ENCODE data around the gene KCTD21. TPM values are rescaled to one million over a fixed set of nuclear protein-coding genes. Genes with fewer than 3 reads are reported as not detected.

The KCTD21 gene
- total RNA-seq, 1 experiment from 2014 or later, result 1.8 TPM

DNA sequence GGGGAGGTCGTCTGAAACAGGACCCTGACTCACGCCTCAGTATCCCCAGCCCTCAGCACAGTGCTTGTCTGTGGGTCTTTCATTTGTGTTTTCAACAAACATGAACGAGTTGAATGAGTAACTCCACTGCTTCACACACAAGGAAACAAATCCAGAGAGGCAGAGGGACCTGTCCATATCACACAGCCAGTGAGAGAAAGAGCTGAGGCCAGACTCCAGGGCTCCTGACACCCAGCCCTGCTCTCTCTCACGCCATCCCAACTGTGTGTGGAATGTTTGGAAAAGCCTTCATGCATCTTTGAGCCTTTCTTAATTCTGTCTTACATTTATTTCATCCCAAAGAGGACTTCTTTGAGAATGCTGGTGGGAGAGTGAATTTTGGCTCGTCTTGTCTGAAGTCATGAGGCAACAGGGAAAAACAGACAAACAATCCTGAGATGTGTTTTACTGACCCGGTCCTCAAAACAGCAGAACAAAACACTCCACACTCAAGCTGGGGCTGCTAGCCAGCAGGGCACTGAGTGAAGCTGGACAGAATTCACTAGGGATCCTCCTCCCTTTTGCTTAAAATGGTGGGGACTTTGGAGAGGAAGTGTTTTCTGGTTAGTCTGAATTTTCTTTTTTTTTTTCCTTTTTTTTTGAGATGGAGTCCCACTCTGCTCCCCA is 29.3 kb downstream of the KCTD21 start:
- H3K4me2 ChIP-seq (ENCODE audit: low read depth, low read length, poor library complexity, severe bottlenecking), result no peak overlapping the region
- no peak overlapping the region for H3K9ac ChIP-seq (ENCODE audit: low read length)
- no peaks in the 10 kb centered on the region for H3K79me2 ChIP-seq (ENCODE audit: low read length)
- H3K27ac ChIP-seq (ENCODE audit: low read length), result no peak overlapping the region
- no peak for DNase-seq
- no peak overlapping the region for H3K4me3 ChIP-seq (ENCODE audit: low read length)
- no peaks in the 10 kb centered on the region for H3K9me2 ChIP-seq (replicated peaks; ENCODE audit: insufficient read depth, low read length)
- H3K9me3 ChIP-seq (ENCODE audit: low read length), result no peaks in the 10 kb centered on the region
- H4K20me1 ChIP-seq (ENCODE audit: insufficient read depth, low read depth, low read length), result no peaks in the 10 kb centered on the region
- H3K4me1 ChIP-seq (ENCODE audit: low read length), result no peaks in the 10 kb centered on the region
- no peak overlapping the region for H2AFZ ChIP-seq (ENCODE audit: low read length)
- H3K27me3 ChIP-seq (ENCODE audit: low read length), result no peaks in the 10 kb centered on the region
- no peaks in the 10 kb centered on the region for H3K36me3 ChIP-seq (ENCODE audit: insufficient read depth, low read length)

DNA sequence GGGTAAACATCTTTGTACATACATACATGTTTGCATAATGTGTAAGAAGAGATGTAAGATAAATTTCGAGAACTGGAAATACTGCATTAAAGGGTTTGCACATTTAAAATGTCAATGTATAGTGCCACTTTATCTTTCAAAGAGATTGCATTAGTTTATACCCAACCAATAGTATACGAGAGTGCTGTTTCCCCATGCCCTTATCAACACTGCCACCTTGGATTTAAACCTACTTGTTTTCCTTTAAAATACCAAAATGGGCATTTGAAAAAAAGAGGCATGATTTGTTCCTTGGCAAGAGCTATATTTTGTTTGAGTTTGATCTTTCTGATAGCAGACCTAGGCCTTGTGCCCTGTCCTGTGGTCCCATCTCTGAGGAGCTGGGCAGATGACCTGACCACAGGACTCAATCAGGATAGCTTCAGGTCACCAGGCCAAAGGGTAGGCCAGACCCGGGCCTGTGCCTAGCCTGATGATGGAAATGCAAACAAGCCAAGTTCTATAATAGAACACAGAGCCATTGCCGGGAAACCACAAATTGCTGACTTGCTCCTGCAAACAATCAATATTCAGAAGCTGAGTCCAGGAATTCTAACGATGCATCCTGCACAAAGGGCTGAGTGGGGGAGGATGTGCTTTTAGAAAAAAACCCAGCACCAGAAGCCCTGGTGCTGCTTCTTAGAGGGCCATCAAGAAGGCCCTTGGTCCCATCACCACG is 32.1 kb downstream of the KCTD21 start:
- no peaks in the 10 kb centered on the region for H3K9me2 ChIP-seq (replicated peaks; ENCODE audit: insufficient read depth, low read length)
- no peak overlapping the region for H3K27ac ChIP-seq (ENCODE audit: low read length)
- H3K79me2 ChIP-seq (ENCODE audit: low read length), result no peaks in the 10 kb centered on the region
- H3K9me3 ChIP-seq (ENCODE audit: low read length), result no peaks in the 10 kb centered on the region
- no peak overlapping the region for H3K4me3 ChIP-seq (ENCODE audit: low read length)
- no peak overlapping the region for H2AFZ ChIP-seq (ENCODE audit: low read length)
- H3K9ac ChIP-seq (ENCODE audit: low read length), result no peak overlapping the region
- H3K36me3 ChIP-seq (ENCODE audit: insufficient read depth, low read length), result no peaks in the 10 kb centered on the region
- no peaks in the 10 kb centered on the region for H3K4me1 ChIP-seq (ENCODE audit: low read length)
- no peak overlapping the region for H3K4me2 ChIP-seq (ENCODE audit: low read depth, low read length, poor library complexity, severe bottlenecking)
- no peaks in the 10 kb centered on the region for H3K27me3 ChIP-seq (ENCODE audit: low read length)
- no peaks in the 10 kb centered on the region for H4K20me1 ChIP-seq (ENCODE audit: insufficient read depth, low read depth, low read length)
- no peak for DNase-seq

DNA sequence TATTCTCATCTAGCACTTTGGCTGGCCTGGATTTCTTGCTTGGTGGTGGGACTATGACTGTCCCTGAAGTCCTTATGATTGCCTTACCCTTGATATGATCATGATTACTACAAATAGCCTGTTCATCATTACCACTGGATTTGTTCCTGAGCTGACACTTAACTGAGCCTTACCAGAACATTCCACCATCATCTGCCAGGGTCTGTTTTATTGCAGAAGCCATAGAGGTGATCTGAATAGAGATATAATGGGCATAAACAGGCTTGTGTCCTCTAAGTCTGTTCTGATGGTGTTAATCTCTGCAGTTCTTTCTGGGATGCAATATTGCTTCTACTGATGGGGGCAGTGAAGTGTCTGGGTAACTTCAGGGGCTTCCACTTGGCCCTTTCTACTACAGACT is 36.6 kb downstream of the KCTD21 start:
- H3K9me2 ChIP-seq (replicated peaks; ENCODE audit: insufficient read depth, low read length), result no peaks in the 10 kb centered on the region
- H3K4me2 ChIP-seq (ENCODE audit: low read depth, low read length, poor library complexity, severe bottlenecking), result no peak overlapping the region
- H3K36me3 ChIP-seq (ENCODE audit: insufficient read depth, low read length), result no peaks in the 10 kb centered on the region
- H3K27me3 ChIP-seq (ENCODE audit: low read length), result no peaks in the 10 kb centered on the region
- DNase-seq, result no peak
- no peak overlapping the region for H3K9ac ChIP-seq (ENCODE audit: low read length)
- H4K20me1 ChIP-seq (ENCODE audit: insufficient read depth, low read depth, low read length), result no peaks in the 10 kb centered on the region
- no peaks in the 10 kb centered on the region for H3K79me2 ChIP-seq (ENCODE audit: low read length)
- no peak overlapping the region for H2AFZ ChIP-seq (ENCODE audit: low read length)
- H3K9me3 ChIP-seq (ENCODE audit: low read length), result no peaks in the 10 kb centered on the region
- H3K27ac ChIP-seq (ENCODE audit: low read length), result no peak overlapping the region
- H3K4me3 ChIP-seq (ENCODE audit: low read length), result no peak overlapping the region
- H3K4me1 ChIP-seq (ENCODE audit: low read length), result no peaks in the 10 kb centered on the region

DNA sequence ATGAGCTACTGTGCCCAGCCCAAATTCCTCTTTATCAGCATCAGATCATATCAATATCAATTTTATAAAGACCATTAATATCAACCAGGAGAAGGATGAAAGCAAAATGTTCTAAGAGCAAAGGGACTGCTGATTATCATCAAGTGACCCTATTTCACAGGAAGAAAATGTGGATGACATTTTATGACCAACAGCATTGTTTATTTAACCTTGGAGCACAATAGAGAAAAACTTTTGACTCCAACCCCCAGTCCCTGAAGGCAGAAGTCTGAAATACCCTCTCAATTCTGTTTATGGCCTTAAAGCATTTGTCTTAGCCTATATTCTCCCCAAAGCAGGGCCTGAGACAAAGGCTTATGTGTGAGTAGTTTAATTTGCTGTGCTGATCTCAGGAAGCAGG is 37.7 kb downstream of the KCTD21 start:
- Histone ChIP-seq H3K27me3 (ENCODE audit: low read length) (no peaks in the 10 kb centered on the region), H3K9me3 (ENCODE audit: low read length) (no peaks in the 10 kb centered on the region), H4K20me1 (ENCODE audit: insufficient read depth, low read depth, low read length) (no peaks in the 10 kb centered on the region), H3K4me3 (ENCODE audit: low read length) (no peak overlapping the region), H3K79me2 (ENCODE audit: low read length) (no peaks in the 10 kb centered on the region), H3K9ac (ENCODE audit: low read length) (no peak overlapping the region), H3K36me3 (ENCODE audit: insufficient read depth, low read length) (no peaks in the 10 kb centered on the region), H3K27ac (ENCODE audit: low read length) (no peak overlapping the region), H3K4me2 (ENCODE audit: low read depth, low read length, poor library complexity, severe bottlenecking) (no peak overlapping the region), H3K4me1 (ENCODE audit: low read length) (no peaks in the 10 kb centered on the region), H2AFZ (ENCODE audit: low read length) (no peak overlapping the region), H3K9me2 (replicated peaks; ENCODE audit: insufficient read depth, low read length) (no peaks in the 10 kb centered on the region)
- DNase-seq, result no peak

DNA sequence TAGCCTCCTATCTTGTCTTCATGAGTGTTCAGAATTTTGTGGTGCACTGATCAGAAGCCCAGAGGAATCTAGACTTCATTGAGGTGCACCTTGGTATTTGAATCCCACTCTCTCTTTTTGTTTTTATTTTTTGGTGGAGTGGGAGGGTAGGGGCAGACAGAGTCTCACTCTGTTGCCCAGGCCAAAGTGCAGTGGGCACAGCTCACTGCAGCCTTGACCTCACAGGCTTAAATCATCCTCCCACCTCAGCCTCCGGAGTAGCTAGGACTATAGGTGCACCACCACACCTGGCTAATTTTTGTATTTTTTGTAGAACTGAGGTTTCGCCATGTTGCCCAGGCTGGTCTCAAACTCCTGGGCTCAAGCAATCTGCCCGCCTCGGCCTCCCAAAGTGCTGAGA is 38.1 kb downstream of the KCTD21 start:
- Histone ChIP-seq H4K20me1 (ENCODE audit: insufficient read depth, low read depth, low read length) (no peaks in the 10 kb centered on the region), H3K4me2 (ENCODE audit: low read depth, low read length, poor library complexity, severe bottlenecking) (no peak overlapping the region), H3K36me3 (ENCODE audit: insufficient read depth, low read length) (no peaks in the 10 kb centered on the region), H3K9ac (ENCODE audit: low read length) (no peak overlapping the region), H3K27ac (ENCODE audit: low read length) (no peak overlapping the region), H3K27me3 (ENCODE audit: low read length) (no peaks in the 10 kb centered on the region), H3K9me2 (replicated peaks; ENCODE audit: insufficient read depth, low read length) (no peaks in the 10 kb centered on the region), H3K79me2 (ENCODE audit: low read length) (no peaks in the 10 kb centered on the region), H3K9me3 (ENCODE audit: low read length) (no peaks in the 10 kb centered on the region), H3K4me3 (ENCODE audit: low read length) (no peak overlapping the region), H3K4me1 (ENCODE audit: low read length) (no peaks in the 10 kb centered on the region), H2AFZ (ENCODE audit: low read length) (no peak overlapping the region)
- no peak for DNase-seq

DNA sequence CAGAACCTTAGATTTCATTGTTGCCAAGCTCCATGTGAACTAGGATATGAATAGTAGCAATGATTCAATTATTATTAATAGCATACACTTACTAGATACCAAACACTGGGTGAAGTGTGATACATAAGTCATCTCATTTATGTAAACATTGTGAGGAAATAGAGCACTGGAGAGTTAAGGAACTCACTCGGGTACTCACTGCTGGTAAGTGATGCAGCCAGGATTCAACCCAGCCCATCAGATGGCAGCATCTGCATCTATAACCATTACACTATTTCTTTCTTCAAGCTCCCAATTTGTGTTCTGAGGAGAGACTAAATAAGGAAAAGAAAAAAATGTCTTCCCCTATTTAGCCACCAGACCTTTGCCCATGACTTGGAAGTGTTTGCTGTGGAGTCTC is 38.8 kb downstream of the KCTD21 start:
- H4K20me1 ChIP-seq (ENCODE audit: insufficient read depth, low read depth, low read length), result no peaks in the 10 kb centered on the region
- no peaks in the 10 kb centered on the region for H3K27me3 ChIP-seq (ENCODE audit: low read length)
- H3K4me3 ChIP-seq (ENCODE audit: low read length), result no peak overlapping the region
- H3K27ac ChIP-seq (ENCODE audit: low read length), result no peak overlapping the region
- no peaks in the 10 kb centered on the region for H3K36me3 ChIP-seq (ENCODE audit: insufficient read depth, low read length)
- no peaks in the 10 kb centered on the region for H3K79me2 ChIP-seq (ENCODE audit: low read length)
- no peaks in the 10 kb centered on the region for H3K9me3 ChIP-seq (ENCODE audit: low read length)
- DNase-seq, result no peak
- H3K4me1 ChIP-seq (ENCODE audit: low read length), result no peaks in the 10 kb centered on the region
- no peaks in the 10 kb centered on the region for H3K9me2 ChIP-seq (replicated peaks; ENCODE audit: insufficient read depth, low read length)
- H3K9ac ChIP-seq (ENCODE audit: low read length), result no peak overlapping the region
- no peak overlapping the region for H3K4me2 ChIP-seq (ENCODE audit: low read depth, low read length, poor library complexity, severe bottlenecking)
- no peak overlapping the region for H2AFZ ChIP-seq (ENCODE audit: low read length)

DNA sequence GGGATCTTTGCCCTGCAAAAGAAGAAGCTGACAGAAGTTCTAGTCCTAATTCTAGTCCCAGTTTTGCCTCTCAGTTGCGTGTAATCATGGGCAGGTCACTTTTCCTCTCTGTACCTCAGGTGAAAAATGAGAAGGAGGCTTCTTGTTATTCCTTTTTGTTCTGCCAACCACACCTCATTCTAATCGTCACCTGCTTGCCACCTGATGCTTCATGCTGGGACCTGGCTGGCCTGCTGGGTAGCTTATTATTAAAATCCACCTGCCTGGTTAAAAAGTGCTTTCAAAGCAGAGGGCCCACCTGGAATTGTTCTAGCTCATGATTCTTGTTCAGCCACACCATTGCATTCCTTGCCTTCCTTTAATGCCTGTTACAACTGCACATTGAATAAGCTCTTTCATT is 40.6 kb downstream of the KCTD21 start:
- no peak for DNase-seq
- Histone ChIP-seq H3K4me1 (ENCODE audit: low read length) (no peaks in the 10 kb centered on the region), H3K9ac (ENCODE audit: low read length) (no peak overlapping the region), H3K4me3 (ENCODE audit: low read length) (no peak overlapping the region), H3K9me3 (ENCODE audit: low read length) (no peaks in the 10 kb centered on the region), H3K27ac (ENCODE audit: low read length) (no peak overlapping the region), H2AFZ (ENCODE audit: low read length) (no peak overlapping the region), H4K20me1 (ENCODE audit: insufficient read depth, low read depth, low read length) (no peaks in the 10 kb centered on the region), H3K4me2 (ENCODE audit: low read depth, low read length, poor library complexity, severe bottlenecking) (no peak overlapping the region), H3K36me3 (ENCODE audit: insufficient read depth, low read length) (no peaks in the 10 kb centered on the region), H3K79me2 (ENCODE audit: low read length) (no peaks in the 10 kb centered on the region), H3K9me2 (replicated peaks; ENCODE audit: insufficient read depth, low read length) (no peaks in the 10 kb centered on the region), H3K27me3 (ENCODE audit: low read length) (no peaks in the 10 kb centered on the region)

DNA sequence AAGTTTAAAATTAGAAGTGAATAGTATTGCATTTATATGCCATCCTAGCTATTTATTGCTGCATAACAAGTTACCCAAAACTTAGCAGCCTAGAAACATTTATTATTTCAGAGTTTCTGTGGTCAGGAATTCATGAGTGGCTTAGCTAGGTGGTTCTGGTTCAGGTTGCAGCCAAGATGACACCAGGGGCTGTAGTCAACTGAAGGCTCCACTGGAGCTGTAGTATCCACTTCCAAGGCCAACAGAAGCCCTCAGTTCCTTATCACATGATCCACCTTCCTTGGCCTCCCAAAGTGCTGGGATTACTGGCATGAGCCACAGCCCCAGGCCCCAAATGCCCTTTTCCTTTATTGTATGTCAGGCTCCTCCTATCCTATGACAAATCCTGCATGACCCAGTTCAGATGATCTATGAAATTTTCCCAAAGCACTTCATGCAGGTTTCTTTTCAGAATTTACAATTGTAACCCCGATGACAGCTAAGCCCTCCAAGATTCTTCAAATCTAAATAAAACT is 42.9 kb downstream of the KCTD21 start:
- Histone ChIP-seq H3K4me3 (ENCODE audit: low read length) (no peak overlapping the region), H3K27ac (ENCODE audit: low read length) (no peak overlapping the region), H3K4me1 (ENCODE audit: low read length) (peaks cover 3% of the 10 kb centered on the region), H3K36me3 (ENCODE audit: insufficient read depth, low read length) (no peaks in the 10 kb centered on the region), H3K79me2 (ENCODE audit: low read length) (peaks cover under 1% of the 10 kb centered on the region; the same call in 1 of the 2 replicates), H2AFZ (ENCODE audit: low read length) (no peak overlapping the region), H4K20me1 (ENCODE audit: insufficient read depth, low read depth, low read length) (no peaks in the 10 kb centered on the region), H3K27me3 (ENCODE audit: low read length) (no peaks in the 10 kb centered on the region), H3K4me2 (ENCODE audit: low read depth, low read length, poor library complexity, severe bottlenecking) (no peak overlapping the region), H3K9me2 (replicated peaks; ENCODE audit: insufficient read depth, low read length) (no peaks in the 10 kb centered on the region), H3K9me3 (ENCODE audit: low read length) (no peaks in the 10 kb centered on the region), H3K9ac (ENCODE audit: low read length) (no peak overlapping the region)
- DNase-seq, result no peak
